B cell (primary cell): ENCODE results near the gene NLRC5. TPM values are rescaled to one million over a fixed set of nuclear protein-coding genes. Genes with fewer than 3 reads are reported as not detected.

Experiments used
- ATAC-seq: fragments of 200-7000 bp; cut with Tn5 transposase; one replicate; pipeline ENCODE4 v1.10.0; 2021; ENCODE audit warnings: low read depth, mild to moderate bottlenecking, moderate number of reproducible peaks, moderate library complexity
- CTCF ChIA-PET: fragments of 350-600 bp; sonication (Branson Sonifier 250); formaldehyde crosslinking; loops from one replicate; lab custom pipeline; 2021; ENCODE audit warnings: antibody characterized with exemption, inconsistent platforms; lab: Charles Lee
- POLR2A ChIA-PET: fragments of 350-600 bp; sonication (Branson Sonifier 250); formaldehyde crosslinking; loops from one replicate; lab custom pipeline; 2021; ENCODE audit warnings: antibody characterized with exemption; lab: Charles Lee
- DNase-seq: peaks from one replicate; pipeline ENCODE4 v3.0.0; 2013
- H2AFZ ChIP-seq: 2 replicates; pipeline ENCODE4 v1.6.1; 2012; ENCODE audit warnings: mild to moderate bottlenecking, low read depth, low read length; ENCODE audit not compliant: insufficient read depth, poor library complexity, severe bottlenecking
- H3K27ac ChIP-seq, 2 donors: 1 replicate in 1 of 2; 2 replicates in 1 of 2; pipeline ENCODE4 v1.5.1; 2012 to 2013; ENCODE audit warnings: low read length in 2 of 2, mild to moderate bottlenecking in 2 of 2, moderate library complexity in 1 of 2
- H3K27me3 ChIP-seq, 4 experiments: fragments of 200-600 bp in 1 of 4; sonication (generic) in 1 of 4; replicated peaks in 1 of 4; 1 replicate in 2 of 4; 2 replicates in 2 of 4; pipeline versions ENCODE4 v1.6.1 to v1.7.0; 2013 to 2016; ENCODE audit warnings: low read length in 3 of 4, mild to moderate bottlenecking in 2 of 4, mixed read lengths in 1 of 4, moderate library complexity in 1 of 4; ENCODE audit not compliant: insufficient read depth in 4 of 4, control insufficient read depth in 3 of 4; ENCODE audit errors: control extremely low read depth in 1 of 4
- H3K36me3 ChIP-seq, 2 experiments: replicated peaks in 1 of 2; 1 replicate in 1 of 2; 2 replicates in 1 of 2; pipeline versions ENCODE4 v1.6.1 to v1.7.1; 2013; ENCODE audit warnings: low read length in 1 of 2; ENCODE audit not compliant: insufficient read depth in 2 of 2, control insufficient read depth in 1 of 2; ENCODE audit errors: control extremely low read depth in 1 of 2, extremely low read depth in 1 of 2
- H3K4me1 ChIP-seq, 2 donors: fragments of 200-600 bp in 1 of 2; sonication (generic) in 1 of 2; 1 replicate in 1 of 2; 2 replicates in 1 of 2; pipeline versions ENCODE4 v1.5.1 to v1.6.1; 2013 to 2017; ENCODE audit warnings: low read length in 2 of 2; ENCODE audit not compliant: control insufficient read depth in 2 of 2, insufficient read depth in 2 of 2
- H3K4me2 ChIP-seq: replicated peaks from 2 replicates; pipeline ENCODE3; 2012; ENCODE audit warnings: mild to moderate bottlenecking, low read depth, low read length; ENCODE audit not compliant: poor library complexity, severe bottlenecking
- H3K4me3 ChIP-seq, 5 experiments: fragments of 200-600 bp in 1 of 5; sonication (generic) in 1 of 5; 1 replicate in 3 of 5; 2 replicates in 2 of 5; pipeline versions ENCODE4 v1.5.1 to v1.7.0; 2011 to 2016; ENCODE audit warnings: low read length in 4 of 5, mild to moderate bottlenecking in 4 of 5, low read depth in 2 of 5, control low read depth in 1 of 5, moderate library complexity in 1 of 5; ENCODE audit not compliant: insufficient read depth in 1 of 5; ENCODE audit errors: control extremely low read depth in 1 of 5, extremely low read depth in 1 of 5
- H3K79me2 ChIP-seq: fragments of 200-600 bp; sonication (generic); one replicate; pipeline ENCODE4 v1.6.0; 2016; ENCODE audit warnings: low read length; ENCODE audit not compliant: control insufficient read depth, insufficient read depth
- H3K9ac ChIP-seq: fragments of 200-600 bp; sonication (generic); 2 replicates; pipeline ENCODE4 v1.6.1; 2017; ENCODE audit warnings: mild to moderate bottlenecking, low read length, moderate library complexity
- H3K9me3 ChIP-seq, 3 donors: one replicate each; pipeline versions ENCODE4 v1.6.1 to v1.7.1; 2013; ENCODE audit warnings: low read length in 2 of 3; ENCODE audit not compliant: control insufficient read depth in 2 of 3, insufficient read depth in 1 of 3; ENCODE audit errors: control extremely low read depth in 1 of 3
- H4K20me1 ChIP-seq: 2 replicates; pipeline ENCODE4 v1.6.0; 2012; ENCODE audit warnings: mild to moderate bottlenecking, low read length; ENCODE audit not compliant: insufficient read depth, control insufficient read depth, poor library complexity, severe bottlenecking
- H3K27ac Mint-ChIP-seq: one replicate; pipeline ENCODE4 v1.8.0; 2021; ENCODE audit warnings: mixed read lengths
- H3K27me3 Mint-ChIP-seq: one replicate; pipeline ENCODE4 v1.8.0; 2021; ENCODE audit warnings: mixed read lengths
- H3K4me1 Mint-ChIP-seq: one replicate; pipeline ENCODE4 v1.8.0; 2021; ENCODE audit warnings: mixed read lengths
- H3K4me3 Mint-ChIP-seq: one replicate; pipeline ENCODE4 v1.8.0; 2021; ENCODE audit warnings: mixed read lengths
- H3K9me3 Mint-ChIP-seq: one replicate; pipeline ENCODE4 v1.8.0; 2022; ENCODE audit warnings: mixed read lengths; ENCODE audit not compliant: insufficient read depth
- EZH2 ChIP-seq: IDR thresholded peaks from 2 replicates; pipeline ENCODE4 v1.6.1; 2012; ENCODE audit warnings: borderline replicate concordance, low read depth, mild to moderate bottlenecking, moderate library complexity, low read length; ENCODE audit not compliant: insufficient read depth, poor library complexity, severe bottlenecking
- WGBS: methylation state at CpG from one replicate; pipeline ENCODE4 v1.1.5; 2013; ENCODE audit warnings: missing lambda C conversion rate; ENCODE audit not compliant: insufficient coverage; 5-methylcytosine and 5-hydroxymethylcytosine counted together
- intact Hi-C: fragments of 100-400 bp; cut with micrococcal nuclease; formaldehyde crosslinking; loops from one replicate; pipeline ENCODE4 v1.10.0; 2022
- polyA plus RNA-seq: library from polyadenylated mRNA; depleted of rRNA; stranded (reverse); fragments of >200 nt; gene quantifications from 2 replicates; pipeline ENCODE4 v1.2.3, GENCODE V29; 2012
- total RNA-seq, 2 donors: library from RNA; stranded (reverse); fragments of 120-200 nt in 1 of 2; gene quantifications; 1 replicate in 1 of 2; 2 replicates in 1 of 2; pipeline versions ENCODE4 v1.2.3 to v1.2.4, GENCODE V29; 2013 to 2022
- TF ChIP-seq, protein P1 (sequence below): fragments of 200-600 bp; IDR thresholded peaks from one replicate; pipeline ENCODE4 v1.8.0; 2022; ENCODE audit warnings: antibody characterized with exemption, mild to moderate bottlenecking

NLRC5 gene
- total and polyA plus RNA-seq, 2 donors (not counting 1 experiment from before 2014, with no cell fraction given), result 349 to 510 TPM

DNA sequence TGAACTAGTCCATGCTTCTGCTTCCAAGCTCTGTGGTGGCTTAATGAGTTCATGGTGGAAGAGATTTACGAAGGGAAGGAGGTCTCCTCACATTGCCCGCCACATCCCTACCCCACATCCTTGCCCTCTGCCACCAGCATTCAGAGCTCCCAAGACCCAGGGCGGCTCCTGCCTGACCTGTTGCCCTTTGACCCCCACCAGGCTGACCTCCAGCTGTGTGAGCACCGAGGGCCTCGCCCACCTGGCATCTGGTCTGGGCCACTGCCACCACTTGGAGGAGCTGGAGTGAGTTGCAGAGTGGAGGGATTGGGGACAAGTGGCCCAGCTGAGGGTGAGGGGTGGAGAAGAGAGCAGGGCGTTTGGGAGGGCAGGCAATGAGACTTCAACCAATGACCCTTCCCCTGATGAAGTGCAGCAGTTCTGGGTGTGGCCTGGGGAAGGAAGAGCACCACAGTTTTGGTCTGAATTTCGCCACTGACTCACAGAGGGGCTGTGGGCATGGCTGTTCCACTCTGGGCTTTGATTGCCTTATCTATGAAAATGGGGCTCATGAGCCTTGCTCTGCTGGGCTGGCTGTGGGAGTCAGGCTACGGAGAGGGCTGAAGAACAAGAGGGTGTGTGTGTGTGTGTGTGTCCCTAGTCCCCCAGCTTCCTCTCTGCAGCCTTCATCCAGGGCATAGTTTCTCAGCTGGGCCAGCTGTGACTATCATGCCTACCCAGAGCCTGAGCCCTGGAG is 80.4 kb downstream of the NLRC5 start:
- Mint-ChIP-seq H3K4me1 (peaks cover 9% of the 10 kb centered on the region), H3K27ac (peak overlapping the region; percentile 20)

More for the DNA sequence above, 80.4 kb downstream of the NLRC5 start:
- no peak for ATAC-seq
- intact Hi-C loops, result no loop called here
- WGBS, result 92% methylated on average over 5 of the region's 8 CpGs
- DNase-seq, result no peak
- Mint-ChIP-seq H3K4me3 (no peak overlapping the region), H3K9me3 (no peaks in the 10 kb centered on the region), H3K27me3 (no peaks in the 10 kb centered on the region)
- Histone ChIP-seq H3K79me2 (no peaks in the 10 kb centered on the region), H2AFZ (no peak overlapping the region), H3K9ac (no peak overlapping the region), H3K4me1 (peaks cover 0 to 15% of the 10 kb centered on the region in 2 donors), H3K9me3 (no peaks in the 10 kb centered on the region), H3K27ac (no peak overlapping the region), H3K36me3 (peaks cover 1 to 72% of the 10 kb centered on the region in 2 experiments), H3K4me3 (no peak overlapping the region), H4K20me1 (no peaks in the 10 kb centered on the region), H3K4me2 (no peak overlapping the region), H3K27me3 (no peaks in the 10 kb centered on the region)
- POLR2A ChIA-PET, result interaction anchor here (0.7 to 0.9 kb wide), 2 partner anchors 115 to 891 kb away, joined by 5 to 12 read pairs; no protein-coding TSS in a partner anchor
- TF ChIP-seq, protein P1, sequence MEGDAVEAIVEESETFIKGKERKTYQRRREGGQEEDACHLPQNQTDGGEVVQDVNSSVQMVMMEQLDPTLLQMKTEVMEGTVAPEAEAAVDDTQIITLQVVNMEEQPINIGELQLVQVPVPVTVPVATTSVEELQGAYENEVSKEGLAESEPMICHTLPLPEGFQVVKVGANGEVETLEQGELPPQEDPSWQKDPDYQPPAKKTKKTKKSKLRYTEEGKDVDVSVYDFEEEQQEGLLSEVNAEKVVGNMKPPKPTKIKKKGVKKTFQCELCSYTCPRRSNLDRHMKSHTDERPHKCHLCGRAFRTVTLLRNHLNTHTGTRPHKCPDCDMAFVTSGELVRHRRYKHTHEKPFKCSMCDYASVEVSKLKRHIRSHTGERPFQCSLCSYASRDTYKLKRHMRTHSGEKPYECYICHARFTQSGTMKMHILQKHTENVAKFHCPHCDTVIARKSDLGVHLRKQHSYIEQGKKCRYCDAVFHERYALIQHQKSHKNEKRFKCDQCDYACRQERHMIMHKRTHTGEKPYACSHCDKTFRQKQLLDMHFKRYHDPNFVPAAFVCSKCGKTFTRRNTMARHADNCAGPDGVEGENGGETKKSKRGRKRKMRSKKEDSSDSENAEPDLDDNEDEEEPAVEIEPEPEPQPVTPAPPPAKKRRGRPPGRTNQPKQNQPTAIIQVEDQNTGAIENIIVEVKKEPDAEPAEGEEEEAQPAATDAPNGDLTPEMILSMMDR, result no peak
- TF ChIP-seq EZH2, result no peak
- CTCF ChIA-PET, result interaction anchor here (0.8 to 1.4 kb wide), 3 partner anchors 14 to 106 kb away, joined by 3 to 4 read pairs (median 3); no protein-coding TSS in a partner anchor
